Limb (tissue), 2 donors: ENCODE results near the gene COMT.

Experiments used
- DNase-seq, 2 donors: peaks; one replicate each; pipeline ENCODE4 v3.0.0-alpha.2; 2016; ENCODE audit errors: extremely low spot score in 2 of 2

The COMT gene

GRCh38 chr22:19992481-19992911, 50.9 kb downstream of the COMT start:
- no peak for DNase-seq

DNA sequence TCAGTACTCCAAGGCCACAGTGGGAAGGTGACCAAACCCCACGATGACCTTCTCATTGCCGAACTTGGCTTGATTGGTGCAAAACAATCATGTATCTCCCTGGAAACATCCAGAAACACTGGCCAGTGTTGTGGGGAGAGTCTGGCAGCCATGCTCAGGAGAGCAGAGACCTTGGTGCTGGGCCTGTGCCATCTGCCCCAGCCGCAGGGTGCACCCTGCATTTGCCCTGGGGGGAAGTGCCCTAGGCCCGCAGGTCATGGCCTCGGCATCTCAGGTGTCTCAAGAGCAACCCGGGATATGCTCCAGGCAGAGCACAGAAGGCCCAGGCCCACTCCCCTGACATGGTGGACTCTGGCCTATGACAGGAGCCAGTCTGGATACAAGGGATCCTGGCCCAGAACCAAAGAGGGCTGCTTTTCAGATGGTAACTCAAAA, 51.4 kb downstream of the COMT start:
- no peak for DNase-seq

DNA sequence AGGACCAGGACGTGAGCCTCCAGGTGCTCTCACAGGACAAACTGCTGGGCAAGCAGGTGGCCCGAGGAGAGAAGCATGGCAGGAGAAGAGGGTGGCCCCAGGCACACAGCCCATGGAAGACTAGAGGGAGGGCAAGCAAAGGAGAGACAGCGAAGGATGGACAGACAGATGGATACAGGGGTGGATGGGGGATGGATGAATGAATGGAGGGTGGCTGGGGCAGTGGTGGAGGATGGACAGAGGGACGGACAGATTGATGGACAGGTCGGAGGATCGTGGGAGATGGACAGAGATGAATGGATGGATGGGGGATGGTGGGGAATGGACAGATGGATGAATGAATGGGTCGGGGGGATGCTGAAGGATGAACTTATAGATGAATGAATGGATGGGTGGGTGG, 52.4 kb downstream of the COMT start:
- DNase-seq, result no peak

DNA sequence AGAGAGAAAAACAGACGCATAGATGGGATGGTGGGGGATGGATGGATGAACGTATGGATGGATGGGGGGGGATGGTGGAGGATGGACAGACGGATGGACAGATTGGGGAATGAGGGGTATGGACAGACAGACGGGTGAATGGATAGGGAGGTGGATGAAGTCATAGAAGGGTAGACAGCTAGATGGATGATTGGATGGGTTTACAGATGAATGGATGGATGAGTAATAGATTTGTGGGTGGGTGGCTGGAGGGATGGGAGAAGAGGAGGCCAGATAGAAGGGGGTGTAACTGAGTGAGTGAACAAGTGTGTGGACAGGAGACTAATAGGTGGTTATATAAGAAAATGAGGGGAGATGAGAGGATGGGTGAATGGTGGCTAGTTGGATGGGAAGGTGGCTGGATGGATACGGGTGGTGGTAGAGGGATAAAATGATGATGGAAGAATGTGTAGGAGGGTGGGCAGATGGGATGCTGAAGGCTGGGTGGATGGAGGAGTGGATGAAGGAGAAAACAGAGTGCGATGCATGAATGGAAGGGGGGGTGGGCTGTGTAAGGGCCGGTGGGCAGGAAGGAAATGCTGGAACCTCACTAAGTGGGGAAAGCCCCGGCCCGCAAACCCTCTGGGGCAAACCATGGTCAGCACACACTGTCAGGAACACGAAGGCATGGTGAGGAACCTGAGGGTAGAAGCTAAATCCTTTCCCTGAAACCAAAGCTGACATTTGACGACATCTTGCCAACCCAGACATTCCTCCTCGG, 53.5 kb downstream of the COMT start:
- DNase-seq, result no peak

DNA sequence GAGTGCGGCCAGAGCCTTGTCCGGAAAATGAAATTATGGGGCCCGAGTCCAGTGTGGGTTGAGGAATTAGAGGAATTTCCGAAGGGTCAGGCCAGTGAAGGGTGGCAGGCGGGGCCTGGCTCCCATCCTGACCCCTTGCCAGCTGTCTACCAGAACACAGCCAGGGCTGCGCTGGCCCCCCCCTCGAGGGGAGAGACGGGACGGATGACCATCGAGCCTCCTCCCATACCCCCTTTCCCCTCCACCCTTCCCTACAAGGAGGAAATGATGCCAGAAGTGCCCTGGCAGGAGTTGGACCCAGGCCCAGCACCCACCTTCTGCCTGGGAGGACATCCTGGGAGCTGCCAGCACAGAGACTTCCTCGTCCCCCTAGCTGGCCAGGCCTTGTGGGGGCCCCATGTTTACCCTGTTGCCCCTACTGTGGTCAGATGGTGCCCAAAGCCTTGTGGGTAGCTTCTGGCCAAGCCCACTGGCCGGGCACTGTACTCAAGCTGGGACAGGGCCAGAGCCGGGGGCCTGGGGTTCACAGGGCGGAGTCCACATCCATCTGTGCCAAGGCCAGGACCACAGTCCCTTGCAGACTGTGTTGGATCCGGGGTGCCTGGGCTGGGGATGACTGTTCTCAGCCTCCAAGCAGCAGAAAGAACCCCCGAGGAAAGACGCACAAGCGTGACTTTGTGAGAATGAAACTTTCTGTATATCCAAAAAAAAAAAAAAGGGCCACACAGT, 54.2 kb downstream of the COMT start:
- no peak for DNase-seq

DNA sequence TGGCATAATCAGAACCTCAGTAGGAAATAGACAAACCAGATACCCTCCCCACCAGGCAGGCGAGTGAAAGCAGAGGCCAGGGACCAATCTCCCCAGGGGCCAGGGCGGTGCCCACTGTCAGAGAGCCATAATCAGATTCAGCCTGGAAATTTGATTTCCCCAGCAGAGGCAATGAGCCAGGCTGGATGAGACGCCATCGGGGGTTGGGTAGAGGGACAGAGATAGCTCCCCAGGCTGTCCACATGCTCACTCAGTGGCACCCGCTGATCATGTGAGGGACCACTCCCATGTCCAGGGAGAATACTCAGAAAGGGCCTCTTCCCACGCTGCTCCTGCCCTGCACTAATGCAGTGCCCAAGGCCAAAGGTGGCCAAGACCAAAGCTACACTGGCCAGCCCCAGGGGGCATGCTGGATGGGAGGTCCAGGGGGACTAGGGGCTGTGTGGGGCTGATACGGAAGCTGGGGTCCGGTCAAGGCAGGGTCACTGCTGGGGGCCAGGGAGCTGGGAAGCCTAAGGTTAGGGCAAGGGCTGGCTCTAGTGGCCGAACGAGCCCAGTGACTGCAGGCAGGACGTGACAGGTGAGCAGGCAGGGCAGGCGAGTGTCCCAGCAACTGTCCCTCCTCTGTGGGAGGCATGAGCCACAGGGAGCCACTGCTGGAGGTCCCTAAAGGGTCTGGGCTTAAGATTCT, 55.3 kb downstream of the COMT start:
- DNase-seq, result no peak

DNA sequence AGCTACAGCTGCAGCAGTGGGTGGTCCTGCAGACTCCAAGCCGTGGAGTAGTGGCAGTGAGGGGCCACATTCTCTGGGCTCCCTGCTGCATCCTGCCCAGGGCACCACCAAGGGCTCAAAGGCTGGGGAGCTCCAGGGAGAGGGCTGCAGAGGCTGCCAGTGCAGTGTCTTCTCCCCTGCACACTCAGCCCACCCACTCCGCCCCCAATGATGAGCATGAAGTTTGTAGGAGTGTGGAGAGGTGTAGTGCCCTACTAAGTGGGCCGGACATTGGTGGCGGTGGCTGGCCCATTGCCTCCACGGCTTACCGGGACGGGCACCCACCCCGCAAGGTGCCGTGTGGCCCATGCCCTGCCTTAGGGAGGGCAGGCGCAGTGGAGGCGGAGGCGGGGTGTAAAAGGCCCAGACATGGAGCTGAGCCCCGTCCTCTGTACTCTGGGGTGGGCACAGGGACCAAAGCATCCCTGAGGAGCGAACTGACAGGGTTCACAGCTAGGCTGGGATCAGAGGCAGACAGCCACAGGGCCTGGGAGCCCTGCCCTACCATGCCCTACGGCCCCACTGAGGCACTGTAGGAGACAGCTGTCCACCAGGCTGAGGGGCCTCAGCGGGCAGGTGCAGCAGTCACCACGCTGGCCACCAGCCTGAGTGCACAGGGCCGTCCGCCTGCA, 56.1 kb downstream of the COMT start:
- DNase-seq, result no peak

- no peak for DNase-seq
Measured at GRCh38 chr22:19998232-19998951, 56.8 kb downstream of the COMT start.

GRCh38 chr22:19998991-19999820, 57.6 kb downstream of the COMT start:
- no peak for DNase-seq

DNA sequence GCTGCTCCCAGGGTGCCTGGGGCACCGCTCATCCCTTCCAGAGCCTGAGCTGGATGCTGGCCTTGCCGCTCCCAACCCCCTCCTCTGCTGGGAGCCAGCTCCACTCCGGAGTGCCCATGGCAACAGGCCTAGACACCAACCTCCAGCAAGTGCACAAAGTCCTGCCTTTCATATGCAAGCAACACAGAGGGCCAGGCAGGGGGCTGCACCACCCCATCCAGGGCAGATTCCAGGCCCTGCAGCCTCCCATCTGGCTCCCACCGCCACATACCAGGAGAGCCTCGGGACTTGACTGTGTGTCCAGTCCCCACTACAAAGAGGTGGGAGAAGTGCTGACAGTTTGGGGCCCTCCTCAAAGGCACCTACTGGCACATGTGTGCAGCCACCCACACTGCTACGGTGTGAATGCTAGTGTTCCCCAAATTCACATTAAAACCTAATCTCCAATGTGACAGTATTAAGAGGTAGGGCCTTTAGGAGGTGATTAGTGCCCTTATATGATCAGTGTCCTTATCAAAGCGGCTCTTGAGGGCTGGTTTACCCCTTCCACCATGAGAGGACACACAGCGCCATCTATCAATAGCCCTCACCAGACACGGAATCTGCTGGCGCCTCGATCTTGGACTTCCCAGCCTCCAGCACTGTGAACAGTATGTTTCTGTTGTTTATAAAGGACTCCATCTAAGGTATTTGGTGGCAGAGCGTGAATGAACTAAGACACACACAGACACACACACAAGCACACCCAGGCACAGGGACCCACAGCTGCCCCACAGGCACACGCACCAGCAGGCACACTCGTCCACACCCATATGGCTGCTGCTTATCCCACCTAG, 58.9 kb downstream of the COMT start:
- no peak for DNase-seq

- no peak for DNase-seq
Measured at GRCh38 chr22:20001082-20001638, 59.6 kb downstream of the COMT start.

DNA sequence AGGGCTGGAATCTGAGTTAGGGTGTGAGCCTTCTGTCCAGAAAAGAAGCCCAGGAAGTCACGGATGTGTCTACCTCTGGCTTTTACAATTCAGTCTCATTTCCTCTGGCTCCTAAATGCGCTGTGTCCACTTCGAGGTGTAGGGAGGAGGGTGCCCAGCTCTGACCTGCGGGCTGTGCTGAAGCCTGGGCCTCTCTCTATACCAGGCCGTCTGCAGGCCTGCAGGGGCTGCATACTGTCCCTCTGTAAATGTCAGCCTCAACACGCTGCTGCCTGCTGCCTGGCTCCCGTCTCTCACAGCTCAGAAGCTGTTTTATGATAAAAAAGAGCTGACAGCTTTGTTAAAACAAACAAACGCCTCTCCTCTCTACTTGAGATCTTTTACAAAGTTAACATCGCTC, 60.6 kb downstream of the COMT start:
- no peak for DNase-seq

- DNase-seq, result no peak
Measured at GRCh38 chr22:20002636-20003035, 61.1 kb downstream of the COMT start.

DNA sequence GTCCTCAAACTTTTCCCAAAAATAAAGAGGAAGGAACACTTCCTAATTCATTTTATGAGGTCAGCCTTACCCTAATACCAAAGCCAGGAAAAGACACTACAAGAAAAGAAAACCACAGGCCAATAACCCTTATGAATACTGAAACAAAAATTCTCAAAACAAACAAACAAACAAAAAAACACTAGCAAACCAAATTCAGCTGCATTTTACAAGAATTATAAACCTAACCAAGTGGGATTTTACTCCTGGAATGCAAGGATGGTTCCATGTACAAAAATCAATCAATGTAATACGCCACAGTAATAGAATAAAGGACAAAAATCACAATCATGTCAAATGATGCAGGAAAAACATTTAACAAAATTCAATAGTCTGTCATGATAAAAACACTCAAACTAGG, 61.7 kb downstream of the COMT start:
- no peak for DNase-seq

DNA sequence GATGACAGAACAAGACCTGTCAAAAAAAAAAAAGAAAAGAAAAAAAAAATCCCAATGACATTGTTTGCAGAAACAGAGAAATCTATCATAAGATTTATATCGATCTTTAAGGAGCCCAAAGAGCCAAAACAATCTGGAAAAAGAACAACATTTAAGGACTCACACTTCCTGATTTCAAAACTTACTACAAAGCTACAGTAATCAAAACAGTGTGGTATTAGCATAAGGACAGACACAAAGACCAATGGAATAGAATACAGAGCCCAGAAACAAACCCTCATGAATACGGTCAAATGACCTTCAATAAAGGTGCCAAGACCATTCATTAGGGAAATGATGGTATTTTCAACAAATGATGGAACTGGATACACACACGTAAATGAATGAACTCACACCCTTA, 62.9 kb downstream of the COMT start:
- no peak for DNase-seq

DNA sequence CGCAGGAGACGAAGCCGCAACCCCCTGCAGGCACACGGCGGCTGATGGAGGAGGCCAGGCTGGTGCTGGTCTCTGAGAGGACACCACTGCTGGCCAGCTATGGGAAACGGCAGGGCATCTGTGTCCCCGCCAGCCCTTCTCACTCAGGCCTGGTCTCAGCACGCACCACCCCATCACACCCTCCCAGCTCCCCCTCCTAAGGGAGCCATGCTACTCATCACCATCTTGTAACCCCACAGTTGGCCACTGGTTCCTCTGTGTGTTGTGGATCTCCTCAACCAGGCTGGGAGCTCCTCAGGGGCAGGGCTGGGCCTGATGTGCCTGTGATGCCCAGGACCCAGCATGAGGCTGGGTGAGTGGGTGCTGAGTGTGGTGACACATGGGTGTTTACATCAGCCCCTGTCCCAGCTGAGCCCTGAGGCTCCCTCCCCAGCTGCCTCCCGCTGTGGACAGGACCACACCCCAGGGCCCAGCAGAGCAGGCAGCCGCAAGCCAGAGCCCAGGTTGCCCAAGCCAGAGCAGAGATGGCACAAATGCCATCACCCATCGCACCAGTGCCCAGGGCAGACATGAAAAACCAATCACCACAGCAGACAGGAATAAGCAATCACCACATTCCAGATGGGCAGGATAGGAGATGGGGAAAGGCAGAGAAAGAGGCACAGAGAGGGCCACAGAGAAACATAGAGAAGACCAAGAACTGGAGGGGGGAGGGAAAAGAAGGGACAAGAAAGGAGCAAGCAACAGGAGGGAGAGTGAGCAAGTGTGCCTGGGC, 66.8 kb downstream of the COMT start:
- DNase-seq, result no peak

DNA sequence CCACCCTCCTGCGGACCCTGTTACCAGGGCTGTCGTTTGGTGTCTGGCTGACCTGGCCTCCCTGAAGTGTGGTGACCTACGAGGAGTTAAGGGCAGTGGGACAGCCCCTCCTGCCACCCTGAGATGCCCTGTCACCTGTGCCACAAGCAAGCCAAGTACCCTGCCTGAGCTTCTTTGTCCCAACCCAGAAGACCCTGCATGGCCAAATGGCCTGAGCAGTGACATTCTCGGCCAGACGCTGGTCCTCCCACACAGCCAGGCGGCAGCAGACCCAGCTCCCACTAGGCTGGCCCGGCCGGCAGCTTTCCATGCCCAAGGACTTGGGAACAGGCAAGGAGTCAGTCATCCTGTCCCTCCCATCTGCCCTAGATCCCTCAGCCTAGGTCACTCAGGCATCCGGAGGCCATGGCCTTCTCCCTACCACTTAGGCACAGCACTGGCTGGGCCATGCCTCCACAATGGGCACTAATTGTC, 67.5 kb downstream of the COMT start:
- DNase-seq, result no peak
